Liver (tissue), 3 donors: ENCODE measurements around the gene TCEA3.

Source experiments
- ATF3 ChIP-seq: IDR thresholded peaks from 2 replicates; pipeline ENCODE4 v1.6.1; 2016; ENCODE audit warnings: antibody characterized with exemption
- CTCF ChIP-seq: fragments of 150-350 bp; IDR thresholded peaks from 2 replicates; pipeline ENCODE4 v1.5.1; 2017; ENCODE audit warnings: improper control_type of control experiment, low read depth, low read length; ENCODE audit not compliant: missing input control
- EGR1 ChIP-seq, 2 donors: IDR thresholded peaks; 2 replicates each; pipeline ENCODE4 v1.6.1; 2016 to 2018; ENCODE audit warnings: antibody characterized with exemption in 2 of 2, low read depth in 2 of 2
- GABPA ChIP-seq, 2 donors: IDR thresholded peaks in 1 of 2; conservative IDR thresholded peaks in 1 of 2; 2 replicates each; pipeline ENCODE4 v1.6.1; 2016; ENCODE audit warnings: antibody characterized with exemption in 2 of 2, mild to moderate bottlenecking in 1 of 2, moderate library complexity in 1 of 2
- JUND ChIP-seq, 2 donors: IDR thresholded peaks; 2 replicates each; pipeline ENCODE4 v1.6.1; 2016; ENCODE audit warnings: antibody characterized with exemption in 2 of 2
- RAD21 ChIP-seq, 2 donors: IDR thresholded peaks; 2 replicates each; pipeline ENCODE4 v1.6.1; 2016; ENCODE audit warnings: antibody characterized with exemption in 2 of 2, mild to moderate bottlenecking in 2 of 2
- REST ChIP-seq: IDR thresholded peaks from 2 replicates; pipeline ENCODE4 v1.6.1; 2016; ENCODE audit warnings: antibody characterized with exemption, mild to moderate bottlenecking
- RXRA ChIP-seq, 2 donors: IDR thresholded peaks; 2 replicates each; pipeline ENCODE4 v1.6.1; 2017 to 2018; ENCODE audit warnings: antibody characterized with exemption in 2 of 2, mild to moderate bottlenecking in 1 of 2
- TAF1 ChIP-seq: conservative IDR thresholded peaks from 2 replicates; pipeline ENCODE4 v1.6.1; 2016; ENCODE audit warnings: antibody characterized with exemption, mild to moderate bottlenecking
- YY1 ChIP-seq: IDR thresholded peaks from 2 replicates; pipeline ENCODE4 v1.6.1; 2016; ENCODE audit warnings: antibody characterized with exemption, mild to moderate bottlenecking
- ZBTB33 ChIP-seq: IDR thresholded peaks from 2 replicates; pipeline ENCODE4 v1.6.1; 2016; ENCODE audit warnings: antibody characterized with exemption
- donor health status: healthy.
- donor health status: healthy.

GRCh38 chr1:23424293-23425192 is at the start of gene TCEA3:
- TF ChIP-seq ATF3 (no peak), REST (peak; percentile 45), ZBTB33 (no peak), CTCF (no peak), GABPA (IDR thresholded peaks at IDR 0.05 in 1 of 2, conservative IDR thresholded peaks at IDR 0.05 in 1 of 2) (no peak), TAF1 (no peak), EGR1 (IDR thresholded peaks at IDR 0.05; ENCODE audit: low read depth in 2 of 2) (no peak), YY1 (no peak), JUND (IDR thresholded peaks at IDR 0.05) (no peak), RAD21 (IDR thresholded peaks at IDR 0.05) (no peak), RXRA (IDR thresholded peaks at IDR 0.05) (peak in 1 of 2 donors; percentile 8)
